Mesendoderm (in vitro differentiated cells): Measurements from ENCODE around the gene PROCR.

ENCODE experiments used
- DNase-seq: peaks from one replicate; pipeline ENCODE4 v3.0.0; 2013
- H2AK5ac ChIP-seq: 2 replicates; pipeline ENCODE4 v1.6.1; 2013; ENCODE audit warnings: low read length, inconsistent platforms
- H2BK120ac ChIP-seq: 2 replicates; pipeline ENCODE4 v1.6.1; 2013; ENCODE audit warnings: low read depth, mild to moderate bottlenecking, low read length, moderate library complexity, mixed read lengths
- H2BK15ac ChIP-seq: replicated peaks from 2 replicates; pipeline ENCODE4 v1.6.1; 2013; ENCODE audit warnings: low read depth, mild to moderate bottlenecking, moderate library complexity
- H2BK5ac ChIP-seq: 2 replicates; pipeline ENCODE4 v1.6.1; 2013; ENCODE audit warnings: low read length, inconsistent platforms
- H3K18ac ChIP-seq: 2 replicates; pipeline ENCODE4 v1.6.1; 2013; ENCODE audit warnings: mild to moderate bottlenecking, low read length, mixed read lengths
- H3K23ac ChIP-seq: one replicate; pipeline ENCODE4 v1.6.1; 2013; ENCODE audit warnings: low read length
- H3K27ac ChIP-seq: 2 replicates; pipeline ENCODE4 v1.5.1; 2013; ENCODE audit warnings: low read depth, mild to moderate bottlenecking, inconsistent platforms, low read length, moderate library complexity
- H3K27me3 ChIP-seq: 2 replicates; pipeline ENCODE4 v1.6.1; 2013; ENCODE audit warnings: low read length, control low read depth, mild to moderate bottlenecking, inconsistent platforms; ENCODE audit not compliant: insufficient read depth, poor library complexity
- H3K36me3 ChIP-seq: 2 replicates; pipeline ENCODE4 v1.6.1; 2013; ENCODE audit warnings: low read length, inconsistent platforms; ENCODE audit not compliant: control insufficient read depth, insufficient read depth
- H3K4ac ChIP-seq: one replicate; pipeline ENCODE4 v1.6.1; 2013; ENCODE audit warnings: low read depth, mild to moderate bottlenecking, low read length, moderate library complexity
- H3K4me1 ChIP-seq: 2 replicates; pipeline ENCODE4 v1.6.1; 2013; ENCODE audit warnings: low read depth, low read length, inconsistent platforms; ENCODE audit not compliant: control insufficient read depth
- H3K4me2 ChIP-seq: 2 replicates; pipeline ENCODE4 v1.6.1; 2013; ENCODE audit warnings: low read length
- H3K4me3 ChIP-seq: 2 replicates; pipeline ENCODE4 v1.5.1; 2013; ENCODE audit warnings: mild to moderate bottlenecking, low read length
- H3K56ac ChIP-seq: one replicate; pipeline ENCODE4 v1.6.1; 2013; ENCODE audit warnings: low read length
- H3K79me1 ChIP-seq: 2 replicates; pipeline ENCODE4 v1.6.1; 2013; ENCODE audit warnings: low read length, inconsistent platforms
- H3K79me2 ChIP-seq: 2 replicates; pipeline ENCODE4 v1.6.1; 2013; ENCODE audit warnings: mild to moderate bottlenecking, low read length; ENCODE audit not compliant: control insufficient read depth, insufficient read depth
- H3K9ac ChIP-seq: 2 replicates; pipeline ENCODE4 v1.6.1; 2013; ENCODE audit warnings: low read length, inconsistent platforms
- H4K5ac ChIP-seq: one replicate; pipeline ENCODE4 v1.6.1; 2013; ENCODE audit warnings: low read length
- H4K8ac ChIP-seq: one replicate; pipeline ENCODE4 v1.6.1; 2013; ENCODE audit warnings: low read depth, mild to moderate bottlenecking, control low read depth, low read length, moderate library complexity
- WGBS: extraction: QIAGEN DNeasy Blood & Tissue Kit; methylation state at CpG from one replicate; pipeline ENCODE4 v1.1.7; 2013; ENCODE audit warnings: low lambda C conversion rate, missing lambda C conversion rate; ENCODE audit not compliant: insufficient coverage; ENCODE audit errors: extremely low coverage; 5-methylcytosine and 5-hydroxymethylcytosine counted together

Gene PROCR

DNA sequence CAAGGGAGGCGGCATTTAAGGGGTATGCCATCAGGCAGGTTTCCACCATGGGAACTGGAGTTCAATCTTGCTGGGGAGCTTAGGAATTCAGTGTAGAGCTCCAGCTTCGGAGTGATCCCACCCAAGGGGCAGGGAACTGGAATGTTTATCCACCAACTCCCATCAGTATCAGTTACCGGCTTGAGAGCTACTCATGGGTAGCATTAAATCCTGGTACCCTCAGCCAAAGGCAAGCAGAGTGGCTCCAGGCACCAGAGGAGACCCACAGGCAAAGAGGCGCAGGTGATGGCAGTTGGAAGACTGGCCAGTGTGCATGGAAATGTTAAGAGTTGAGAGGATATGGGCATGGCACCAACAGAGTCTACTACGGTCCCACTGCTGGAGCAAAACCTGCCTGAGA is 38.8 kb upstream of the PROCR start:
- no peak overlapping the region for H3K56ac ChIP-seq
- no CpG with 5 or more reads among the region's 5 CpGs for WGBS
- no peak overlapping the region for H2BK5ac ChIP-seq
- H3K27me3 ChIP-seq, result no peaks in the 10 kb centered on the region
- H3K4ac ChIP-seq, result no peak overlapping the region
- H2AK5ac ChIP-seq, result no peak overlapping the region
- H4K5ac ChIP-seq, result no peak overlapping the region
- no peaks in the 10 kb centered on the region for H3K79me2 ChIP-seq
- H3K4me3 ChIP-seq, result no peak overlapping the region
- no peaks in the 10 kb centered on the region for H3K79me1 ChIP-seq
- no peaks in the 10 kb centered on the region for H3K4me1 ChIP-seq
- H2BK120ac ChIP-seq, result no peak overlapping the region
- no peaks in the 10 kb centered on the region for H3K36me3 ChIP-seq
- H3K27ac ChIP-seq, result no peak overlapping the region
- no peak overlapping the region for H4K8ac ChIP-seq
- H3K9ac ChIP-seq, result no peak overlapping the region
- DNase-seq, result no peak
- no peak overlapping the region for H3K4me2 ChIP-seq
- H2BK15ac ChIP-seq, result no peak overlapping the region
- no peak overlapping the region for H3K23ac ChIP-seq
- H3K18ac ChIP-seq, result no peak overlapping the region

DNA sequence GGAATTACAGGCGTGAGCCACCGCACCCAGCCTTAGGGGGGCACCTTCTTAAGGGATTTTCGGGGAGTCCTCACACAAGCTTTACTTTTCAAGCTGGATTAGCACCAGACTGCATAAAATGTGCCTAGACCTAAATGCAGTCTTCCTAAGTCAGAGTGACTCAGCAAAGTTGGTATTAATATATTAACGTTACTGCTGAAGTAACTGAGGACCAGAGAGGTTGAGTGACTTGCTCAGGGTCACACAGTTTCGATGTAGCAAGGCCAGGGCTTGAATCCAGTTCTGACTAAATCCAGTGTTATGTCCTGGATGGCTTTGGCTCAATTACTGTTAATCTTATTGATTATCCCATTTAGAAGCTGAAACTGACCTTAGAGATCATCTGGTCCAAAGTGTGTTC is 38.1 kb upstream of the PROCR start:
- Histone ChIP-seq H3K27ac (no peak overlapping the region), H3K4me2 (no peak overlapping the region), H3K4me3 (no peak overlapping the region), H2AK5ac (no peak overlapping the region), H3K56ac (no peak overlapping the region), H3K79me1 (no peaks in the 10 kb centered on the region), H2BK120ac (no peak overlapping the region), H3K36me3 (no peaks in the 10 kb centered on the region), H3K18ac (no peak overlapping the region), H3K27me3 (no peaks in the 10 kb centered on the region), H4K8ac (no peak overlapping the region), H2BK15ac (no peak overlapping the region), H3K79me2 (no peaks in the 10 kb centered on the region), H3K4me1 (no peaks in the 10 kb centered on the region), H3K9ac (no peak overlapping the region), H3K23ac (no peak overlapping the region), H2BK5ac (no peak overlapping the region), H4K5ac (no peak overlapping the region), H3K4ac (no peak overlapping the region)
- WGBS, result no CpG with 5 or more reads among the region's 5 CpGs
- DNase-seq, result no peak

DNA sequence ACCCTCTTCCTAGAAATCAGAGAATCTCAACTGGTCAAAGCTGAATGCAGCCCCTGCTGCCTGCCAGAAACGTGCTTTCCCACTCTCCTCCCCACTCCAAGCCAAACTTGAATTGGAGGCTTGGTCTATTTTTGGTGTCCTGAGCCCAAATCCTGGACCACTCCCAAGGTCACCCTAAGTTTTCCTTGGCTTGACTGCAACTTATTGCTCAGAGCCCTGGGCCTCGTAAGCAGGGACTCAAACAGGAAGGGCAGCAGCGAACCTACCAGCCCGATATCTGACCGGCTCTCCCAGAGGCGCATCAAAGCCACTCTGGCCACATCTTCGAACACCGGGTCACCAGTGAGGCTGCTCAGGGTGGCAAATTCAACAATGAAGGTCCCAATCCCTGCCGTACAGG is 37.4 kb upstream of the PROCR start:
- no peak overlapping the region for H2AK5ac ChIP-seq
- no peak overlapping the region for H3K9ac ChIP-seq
- H2BK15ac ChIP-seq, result no peak overlapping the region
- H3K4me3 ChIP-seq, result no peak overlapping the region
- H3K27me3 ChIP-seq, result no peaks in the 10 kb centered on the region
- H3K56ac ChIP-seq, result no peak overlapping the region
- H2BK120ac ChIP-seq, result no peak overlapping the region
- H3K27ac ChIP-seq, result no peak overlapping the region
- H4K5ac ChIP-seq, result no peak overlapping the region
- H3K79me2 ChIP-seq, result no peaks in the 10 kb centered on the region
- no peak overlapping the region for H4K8ac ChIP-seq
- no peak overlapping the region for H3K23ac ChIP-seq
- H3K4me1 ChIP-seq, result no peaks in the 10 kb centered on the region
- H3K4me2 ChIP-seq, result no peak overlapping the region
- no peak overlapping the region for H2BK5ac ChIP-seq
- no peaks in the 10 kb centered on the region for H3K79me1 ChIP-seq
- WGBS, result no CpG with 5 or more reads among the region's 9 CpGs
- no peaks in the 10 kb centered on the region for H3K36me3 ChIP-seq
- H3K18ac ChIP-seq, result no peak overlapping the region
- no peak for DNase-seq
- H3K4ac ChIP-seq, result no peak overlapping the region

DNA sequence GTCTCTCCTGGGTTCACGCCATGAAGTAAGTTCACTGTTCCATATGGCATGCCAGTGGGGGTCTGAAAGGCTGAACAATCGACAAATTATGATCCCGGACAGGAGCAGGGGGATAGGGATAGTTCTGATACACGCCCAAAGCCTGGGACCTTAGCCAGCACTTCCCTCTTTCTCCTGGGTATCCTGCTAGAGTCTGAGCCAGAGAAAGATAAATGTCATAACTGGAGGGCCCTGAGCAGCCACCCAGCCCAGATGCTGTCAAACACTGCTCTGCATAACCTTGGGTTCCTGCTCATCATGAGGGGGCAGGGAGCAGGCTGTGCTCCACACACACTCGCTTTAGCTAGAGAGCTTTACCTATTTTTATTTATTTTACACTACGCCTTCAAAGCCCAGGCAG is 37.0 kb upstream of the PROCR start:
- Histone ChIP-seq H3K36me3 (no peaks in the 10 kb centered on the region), H2BK15ac (no peak overlapping the region), H3K4ac (no peak overlapping the region), H2BK5ac (no peak overlapping the region), H3K4me3 (no peak overlapping the region), H3K56ac (no peak overlapping the region), H3K4me1 (no peaks in the 10 kb centered on the region), H3K4me2 (no peak overlapping the region), H3K79me2 (no peaks in the 10 kb centered on the region), H4K5ac (no peak overlapping the region), H2BK120ac (no peak overlapping the region), H3K27ac (no peak overlapping the region), H4K8ac (no peak overlapping the region), H3K27me3 (no peaks in the 10 kb centered on the region), H2AK5ac (no peak overlapping the region), H3K23ac (no peak overlapping the region), H3K18ac (no peak overlapping the region), H3K9ac (no peak overlapping the region), H3K79me1 (no peaks in the 10 kb centered on the region)
- WGBS, result no CpG with 5 or more reads among the region's 6 CpGs
- no peak for DNase-seq

DNA sequence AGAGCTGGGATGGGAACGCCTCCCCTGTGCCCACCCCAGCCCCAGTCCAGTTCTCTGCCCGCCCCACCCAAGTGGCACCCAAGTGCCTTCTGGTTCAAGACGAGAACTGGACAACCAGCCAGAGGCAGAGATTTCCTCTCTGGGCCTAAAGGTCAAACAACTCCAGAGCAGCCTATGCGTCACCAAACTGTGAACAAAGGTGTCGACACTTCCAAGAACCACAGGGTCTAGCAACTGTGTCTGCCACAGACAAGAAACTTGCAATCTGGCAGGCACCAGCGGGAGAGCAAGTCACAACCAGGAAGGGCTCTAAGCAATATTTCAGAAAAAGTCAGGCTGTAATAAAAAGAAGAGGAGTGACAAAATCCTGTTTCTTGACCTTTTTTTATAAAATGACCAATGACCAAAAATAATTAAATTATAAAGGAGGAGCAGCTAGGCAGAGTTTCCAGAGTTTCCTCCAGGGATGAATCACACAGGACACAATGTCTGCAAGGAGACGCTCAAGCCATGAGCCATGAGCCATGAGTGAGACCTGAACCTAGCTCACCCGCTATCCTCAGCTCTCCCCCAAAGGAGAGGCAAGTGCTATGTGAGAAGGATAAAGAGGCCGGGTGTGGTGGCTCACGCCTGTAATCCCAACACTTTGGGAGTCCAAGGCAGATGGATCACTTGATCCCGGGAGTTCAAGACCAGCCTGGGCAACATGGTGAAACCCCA is 35.8 kb upstream of the PROCR start:
- Histone ChIP-seq H3K56ac (no peak overlapping the region), H3K27ac (no peak overlapping the region)

DNA sequence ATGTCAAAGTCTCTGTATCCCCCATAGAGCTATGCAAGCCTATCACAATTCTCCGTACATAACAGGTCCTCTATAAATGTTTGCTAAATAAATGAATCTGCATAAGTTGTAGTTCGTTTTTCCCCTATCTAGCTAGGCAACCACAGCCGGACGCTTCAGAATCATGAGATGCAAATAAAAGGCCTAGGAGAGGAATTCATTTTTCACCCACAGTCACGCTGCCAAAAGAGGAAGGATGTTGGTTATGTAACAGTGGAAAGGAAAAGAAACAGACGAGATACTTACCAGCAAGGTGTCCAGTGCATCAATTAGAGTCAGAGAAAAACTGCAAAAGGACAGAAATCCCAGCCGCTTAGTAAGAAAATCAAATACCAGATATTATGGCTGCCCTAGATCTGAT is 27.2 kb upstream of the PROCR start:
- no peaks in the 10 kb centered on the region for H3K36me3 ChIP-seq
- no peak overlapping the region for H3K4ac ChIP-seq
- no peaks in the 10 kb centered on the region for H3K79me2 ChIP-seq
- no peak overlapping the region for H2AK5ac ChIP-seq
- no peak overlapping the region for H3K4me3 ChIP-seq
- H3K23ac ChIP-seq, result no peak overlapping the region
- peaks cover 2% of the 10 kb centered on the region for H3K4me1 ChIP-seq
- H3K79me1 ChIP-seq, result no peaks in the 10 kb centered on the region
- WGBS, result no CpG with 5 or more reads among the region's 7 CpGs
- no peak overlapping the region for H4K5ac ChIP-seq
- no peak overlapping the region for H4K8ac ChIP-seq
- no peaks in the 10 kb centered on the region for H3K27me3 ChIP-seq
- H2BK15ac ChIP-seq, result no peak overlapping the region
- no peak for DNase-seq
- no peak overlapping the region for H2BK5ac ChIP-seq
- no peak overlapping the region for H3K9ac ChIP-seq
- no peak overlapping the region for H3K56ac ChIP-seq
- no peak overlapping the region for H3K18ac ChIP-seq
- no peak overlapping the region for H2BK120ac ChIP-seq
- H3K4me2 ChIP-seq, result no peak overlapping the region
- H3K27ac ChIP-seq, result no peak overlapping the region

More for the DNA sequence above, 35.8 kb upstream of the PROCR start:
- Histone ChIP-seq H4K5ac (no peak overlapping the region), H2BK5ac (no peak overlapping the region), H3K18ac (no peak overlapping the region), H3K9ac (no peak overlapping the region), H3K79me1 (no peaks in the 10 kb centered on the region), H2BK15ac (no peak overlapping the region), H3K27me3 (no peaks in the 10 kb centered on the region), H3K23ac (no peak overlapping the region), H3K4me3 (no peak overlapping the region), H2AK5ac (no peak overlapping the region), H3K4me1 (no peaks in the 10 kb centered on the region), H3K36me3 (no peaks in the 10 kb centered on the region), H3K4ac (no peak overlapping the region), H2BK120ac (no peak overlapping the region), H4K8ac (no peak overlapping the region), H3K79me2 (no peaks in the 10 kb centered on the region), H3K4me2 (no peak overlapping the region)
- DNase-seq, result no peak
- no CpG with 5 or more reads among the region's 11 CpGs for WGBS
